ENCODE results near the gene TMIE.
"Not testable (repeated sequence)": the region's sequence is repeated elsewhere in the genome, so short reads cannot be mapped to it uniquely, and the experiment has no call there.

TMIE gene

DNA sequence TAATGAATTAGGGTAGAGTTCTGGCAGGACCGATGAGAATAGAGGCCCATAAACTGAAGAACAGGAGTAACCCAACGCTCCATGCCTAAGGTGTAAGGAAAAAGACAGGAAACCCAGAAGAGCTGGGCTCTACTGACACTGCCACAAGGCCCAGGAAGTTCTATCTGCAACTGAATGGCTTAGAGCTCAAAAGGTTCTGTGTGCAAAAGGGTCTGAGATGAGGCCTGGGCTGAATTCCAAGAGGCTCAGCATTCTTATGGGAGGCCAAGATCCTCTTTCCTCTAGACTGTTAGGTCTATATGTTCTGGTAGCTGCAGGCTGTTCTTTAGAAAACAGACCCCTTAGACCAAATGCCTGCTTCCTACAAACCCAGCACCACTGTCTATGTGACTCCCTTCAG, 47.0 kb downstream of the TMIE start:
- no peak for TF ChIP-seq CTCF (IDR thresholded peaks at IDR 0.05; ENCODE audit: low read depth, low read length)
- DNase-seq (ENCODE audit: extremely low read depth, low read depth), result no peak

GRCh38 chr3:46749129-46749528, 47.9 kb downstream of the TMIE start:
- TF ChIP-seq CTCF (IDR thresholded peaks at IDR 0.05; ENCODE audit: low read depth, low read length), result no peak
- DNase-seq (ENCODE audit: extremely low read depth, low read depth), result no peak

DNA sequence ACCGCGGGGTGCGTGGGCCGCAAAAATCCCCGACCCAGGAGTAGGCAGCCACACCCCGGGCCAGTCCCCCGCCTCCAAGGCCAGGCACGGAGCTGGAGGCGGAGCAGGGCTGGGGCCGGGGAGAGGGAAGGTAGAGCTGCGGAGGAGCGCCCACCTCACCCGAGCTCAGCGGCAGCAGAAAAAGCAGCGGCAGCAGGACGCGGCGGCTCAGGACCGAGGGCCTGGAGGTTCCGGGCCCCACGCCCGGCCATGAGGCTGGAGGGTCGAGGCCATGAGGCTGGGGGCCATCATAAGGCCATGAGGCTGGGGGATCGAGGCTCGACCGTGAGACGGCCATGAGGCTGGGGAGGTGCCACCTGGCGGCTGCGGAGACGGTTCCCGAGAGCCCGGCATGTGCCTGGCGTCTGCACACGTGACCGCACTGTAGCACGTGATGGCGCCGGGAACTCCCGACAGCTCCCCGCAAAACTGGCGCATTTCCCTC, 49.4 kb downstream of the TMIE start:
- TF ChIP-seq CTCF (IDR thresholded peaks at IDR 0.05; ENCODE audit: low read depth, low read length), result no peak
- no peak for DNase-seq (ENCODE audit: extremely low read depth, low read depth)

DNA sequence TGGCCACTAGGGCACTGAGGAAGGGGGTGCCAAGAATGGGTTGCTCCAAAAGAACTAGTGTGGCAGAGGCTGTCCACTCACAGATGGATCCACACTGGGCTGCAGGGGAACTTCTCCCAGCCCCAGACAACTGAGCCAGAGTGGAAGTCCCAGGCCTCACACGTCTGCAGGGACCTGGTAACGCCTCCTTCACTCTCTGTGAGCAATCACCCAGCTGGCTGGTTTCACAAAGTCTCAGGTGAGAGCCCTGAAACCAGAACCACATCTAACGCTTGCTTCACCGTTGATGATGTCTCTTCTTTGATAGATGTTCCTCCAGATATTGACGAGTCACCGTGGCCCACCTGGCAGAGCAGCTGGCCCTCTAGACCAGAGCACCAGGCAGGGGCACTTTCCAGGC, 51.9 kb downstream of the TMIE start:
- not testable (repeated sequence) for DNase-seq (ENCODE audit: extremely low read depth, low read depth)

- DNase-seq (ENCODE audit: extremely low read depth, low read depth), result no peak
- no peak for TF ChIP-seq CTCF (IDR thresholded peaks at IDR 0.05; ENCODE audit: low read depth, low read length)
Measured at GRCh38 chr3:46755646-46756045, 54.5 kb downstream of the TMIE start.

DNA sequence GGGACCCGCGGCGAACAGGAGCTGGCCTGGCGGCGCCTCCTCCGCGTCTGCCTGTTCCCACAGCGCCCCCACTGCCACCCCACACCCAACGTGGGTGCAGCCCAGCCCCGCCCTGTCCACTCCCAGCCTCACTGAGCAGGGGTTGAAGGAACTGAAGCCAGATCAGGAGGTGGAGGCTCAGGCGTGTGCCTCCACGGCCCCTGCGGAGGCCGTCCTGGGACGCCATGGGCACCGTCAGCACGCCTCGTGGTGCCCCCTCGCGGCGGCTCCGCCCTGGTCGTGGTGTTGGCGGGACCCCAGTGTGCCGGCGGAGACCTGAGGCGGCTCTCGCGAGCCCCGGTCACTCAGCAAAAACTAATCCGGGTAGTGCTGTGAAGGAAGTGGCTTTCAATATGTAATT, 55.5 kb downstream of the TMIE start:
- no peak for TF ChIP-seq CTCF (IDR thresholded peaks at IDR 0.05; ENCODE audit: low read depth, low read length)
- no peak for DNase-seq (ENCODE audit: extremely low read depth, low read depth)

DNA sequence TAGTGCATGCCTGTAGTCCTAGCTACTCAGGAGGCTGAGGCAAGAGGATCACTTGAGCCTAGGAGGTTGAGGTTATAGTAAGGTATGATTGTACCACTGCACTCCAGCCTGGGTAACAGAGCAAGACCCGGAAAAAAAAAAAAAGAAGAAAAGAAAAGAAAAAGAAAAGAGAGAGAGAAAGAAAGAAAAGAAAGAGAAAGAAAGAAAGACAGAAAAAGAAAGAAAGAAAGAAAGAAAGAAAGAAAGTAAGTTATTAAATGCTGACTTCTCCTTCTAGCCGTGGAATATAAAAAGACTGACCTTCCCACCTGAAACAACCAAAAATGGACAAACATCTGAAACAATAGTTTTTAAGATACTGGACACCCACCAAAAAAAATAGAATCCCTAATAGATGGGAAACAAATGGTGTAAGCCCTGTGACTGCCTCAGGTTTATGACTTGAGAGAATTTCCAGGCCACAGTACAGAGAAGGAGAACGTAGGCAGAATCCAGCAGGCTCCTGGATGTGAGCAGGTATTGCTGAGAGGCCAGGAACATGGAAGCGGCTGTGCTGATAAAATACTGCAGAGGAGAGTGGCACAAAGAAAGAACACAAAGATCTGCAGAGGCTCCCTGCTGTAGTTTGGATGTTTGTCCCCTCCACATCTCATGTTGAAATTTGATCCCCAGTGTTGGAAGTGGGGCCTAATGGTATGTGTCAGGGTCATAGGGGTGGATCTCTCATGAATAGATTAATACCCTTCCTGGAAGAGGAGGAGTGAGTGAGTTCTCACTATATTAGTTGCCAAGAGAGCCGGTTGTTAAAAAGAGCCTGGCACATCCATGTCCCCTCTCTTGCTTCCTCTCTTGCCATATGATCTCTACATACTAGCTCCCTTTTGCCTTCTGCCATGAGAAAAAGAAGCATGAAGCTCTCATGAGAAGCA, 58.3 kb downstream of the TMIE start:
- no peak for TF ChIP-seq CTCF (IDR thresholded peaks at IDR 0.05; ENCODE audit: low read depth, low read length)
- DNase-seq (ENCODE audit: extremely low read depth, low read depth), result no peak

Measured in AG09319 (cell line).